HFF-Myc (cell line): ENCODE data around the gene SMCHD1.

Experiments used
- DNase-seq: peaks from one replicate; pipeline ENCODE4 v3.0.0-alpha.2; 2011; ENCODE audit warnings: low read depth; ENCODE audit errors: extremely low read depth
- H3K4me3 ChIP-seq: replicated peaks from 2 replicates; pipeline ENCODE4 v1.5.1; 2011; ENCODE audit warnings: low read depth, mild to moderate bottlenecking, control low read depth, low read length
- TF ChIP-seq, protein P1 (sequence below): IDR thresholded peaks from 2 replicates; pipeline ENCODE4 v1.5.1; 2012; ENCODE audit warnings: mild to moderate bottlenecking, low read depth, low read length, control low read depth; ENCODE audit errors: missing control alignments

The SMCHD1 gene

DNA sequence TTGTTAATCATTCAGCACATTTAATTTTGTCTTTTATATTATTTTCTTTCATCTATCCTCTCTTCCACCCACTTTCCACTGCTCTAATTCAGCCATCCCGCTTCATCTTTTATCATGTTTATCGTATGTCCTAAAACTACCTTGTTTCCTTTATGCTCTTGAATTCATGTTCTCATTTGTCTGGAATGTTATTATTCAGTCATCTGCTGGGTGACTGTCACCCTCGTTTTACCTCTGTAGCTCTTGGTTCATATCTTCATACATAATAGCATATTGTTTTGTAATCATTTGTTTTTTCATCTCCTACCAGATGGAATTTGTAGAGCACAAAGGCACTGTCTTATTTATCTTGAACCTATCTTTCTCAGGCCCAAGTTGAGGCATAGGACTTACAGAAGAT is 37.0 kb downstream of the SMCHD1 start:
- H3K4me3 ChIP-seq, result no peak overlapping the region
- DNase-seq, result no peak
- TF ChIP-seq, protein P1, sequence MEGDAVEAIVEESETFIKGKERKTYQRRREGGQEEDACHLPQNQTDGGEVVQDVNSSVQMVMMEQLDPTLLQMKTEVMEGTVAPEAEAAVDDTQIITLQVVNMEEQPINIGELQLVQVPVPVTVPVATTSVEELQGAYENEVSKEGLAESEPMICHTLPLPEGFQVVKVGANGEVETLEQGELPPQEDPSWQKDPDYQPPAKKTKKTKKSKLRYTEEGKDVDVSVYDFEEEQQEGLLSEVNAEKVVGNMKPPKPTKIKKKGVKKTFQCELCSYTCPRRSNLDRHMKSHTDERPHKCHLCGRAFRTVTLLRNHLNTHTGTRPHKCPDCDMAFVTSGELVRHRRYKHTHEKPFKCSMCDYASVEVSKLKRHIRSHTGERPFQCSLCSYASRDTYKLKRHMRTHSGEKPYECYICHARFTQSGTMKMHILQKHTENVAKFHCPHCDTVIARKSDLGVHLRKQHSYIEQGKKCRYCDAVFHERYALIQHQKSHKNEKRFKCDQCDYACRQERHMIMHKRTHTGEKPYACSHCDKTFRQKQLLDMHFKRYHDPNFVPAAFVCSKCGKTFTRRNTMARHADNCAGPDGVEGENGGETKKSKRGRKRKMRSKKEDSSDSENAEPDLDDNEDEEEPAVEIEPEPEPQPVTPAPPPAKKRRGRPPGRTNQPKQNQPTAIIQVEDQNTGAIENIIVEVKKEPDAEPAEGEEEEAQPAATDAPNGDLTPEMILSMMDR, result no peak

DNA sequence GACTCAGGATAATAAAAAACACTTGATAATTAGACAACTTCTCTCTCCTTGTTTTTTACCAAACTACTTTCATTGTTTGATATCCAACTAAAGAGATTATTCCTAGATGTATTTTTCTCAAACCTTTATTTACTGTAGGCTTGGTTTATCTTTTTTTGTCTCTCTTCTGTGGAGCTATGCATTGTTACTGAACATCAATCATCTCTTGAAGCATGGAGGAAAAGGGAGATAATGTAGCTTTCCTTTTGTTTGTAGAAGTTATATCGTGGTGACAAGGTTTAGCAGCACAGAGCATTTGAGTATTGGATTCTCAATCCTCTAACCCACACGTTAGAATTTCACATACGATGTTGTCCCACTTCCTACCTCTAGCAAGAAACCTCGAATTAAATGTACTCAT is 41.7 kb downstream of the SMCHD1 start:
- TF ChIP-seq, protein P1, result no peak
- no peak overlapping the region for H3K4me3 ChIP-seq
- DNase-seq, result no peak

DNA sequence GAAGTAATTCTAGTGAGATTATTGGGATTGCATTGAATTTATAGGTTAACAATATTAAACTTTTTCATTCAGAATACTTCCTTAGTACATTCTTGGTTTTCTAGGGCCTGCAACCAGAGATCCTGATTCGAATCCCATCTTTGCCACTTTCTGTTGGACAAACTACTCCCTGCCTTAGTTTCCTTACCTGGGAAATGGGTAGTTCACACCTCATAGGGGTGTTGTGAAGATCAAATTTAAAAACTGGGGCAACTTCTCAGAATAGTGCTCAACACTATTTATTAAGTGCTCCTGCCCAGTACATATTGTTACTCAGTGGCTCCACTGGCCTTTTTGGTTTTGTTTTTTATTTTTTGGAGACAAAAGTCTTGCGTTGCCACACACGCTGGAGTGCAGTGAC is 43.5 kb downstream of the SMCHD1 start:
- DNase-seq, result no peak
- H3K4me3 ChIP-seq, result no peak overlapping the region
- TF ChIP-seq, protein P1, result no peak

DNA sequence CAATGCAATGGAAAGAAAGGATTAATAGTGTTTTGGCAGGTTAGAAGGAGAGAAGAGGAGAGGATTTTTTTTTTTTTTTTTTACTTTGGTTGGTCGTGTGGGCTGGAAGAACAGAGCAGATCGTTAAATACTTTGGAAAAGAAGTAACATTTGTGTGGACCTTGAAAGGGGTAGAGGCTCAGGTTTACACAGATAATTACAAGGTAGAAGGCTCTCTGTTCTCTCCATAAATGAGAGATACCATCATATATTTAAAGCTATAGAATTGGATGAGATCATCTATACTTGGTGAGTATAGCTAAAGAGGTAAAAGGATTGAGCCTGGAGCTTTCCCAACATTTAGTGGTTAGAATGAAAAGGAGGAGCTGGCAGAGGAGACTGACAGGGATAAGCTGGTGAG is 49.0 kb downstream of the SMCHD1 start:
- TF ChIP-seq, protein P1, result no peak
- H3K4me3 ChIP-seq, result no peak overlapping the region
- DNase-seq, result no peak

DNA sequence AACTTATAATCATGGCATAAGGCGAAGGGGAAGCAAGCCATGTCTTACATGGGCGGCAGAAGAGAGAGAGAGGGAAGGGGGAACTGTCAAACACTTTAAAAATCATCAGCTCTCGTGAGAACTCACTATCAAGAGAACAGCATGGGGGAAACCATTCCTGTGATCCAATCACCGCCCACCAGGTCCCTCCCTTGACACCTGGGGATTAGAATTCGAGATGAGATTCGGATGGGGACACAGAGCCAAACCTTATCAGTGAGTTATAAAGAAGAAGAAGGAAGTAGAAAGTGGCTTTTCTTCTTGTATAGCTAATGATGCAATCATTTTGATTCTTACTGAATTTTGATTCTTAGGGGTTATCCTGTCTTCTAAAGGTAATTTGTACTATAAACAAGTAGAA is 51.4 kb downstream of the SMCHD1 start:
- TF ChIP-seq, protein P1, result no peak
- no peak for DNase-seq
- H3K4me3 ChIP-seq, result no peak overlapping the region

DNA sequence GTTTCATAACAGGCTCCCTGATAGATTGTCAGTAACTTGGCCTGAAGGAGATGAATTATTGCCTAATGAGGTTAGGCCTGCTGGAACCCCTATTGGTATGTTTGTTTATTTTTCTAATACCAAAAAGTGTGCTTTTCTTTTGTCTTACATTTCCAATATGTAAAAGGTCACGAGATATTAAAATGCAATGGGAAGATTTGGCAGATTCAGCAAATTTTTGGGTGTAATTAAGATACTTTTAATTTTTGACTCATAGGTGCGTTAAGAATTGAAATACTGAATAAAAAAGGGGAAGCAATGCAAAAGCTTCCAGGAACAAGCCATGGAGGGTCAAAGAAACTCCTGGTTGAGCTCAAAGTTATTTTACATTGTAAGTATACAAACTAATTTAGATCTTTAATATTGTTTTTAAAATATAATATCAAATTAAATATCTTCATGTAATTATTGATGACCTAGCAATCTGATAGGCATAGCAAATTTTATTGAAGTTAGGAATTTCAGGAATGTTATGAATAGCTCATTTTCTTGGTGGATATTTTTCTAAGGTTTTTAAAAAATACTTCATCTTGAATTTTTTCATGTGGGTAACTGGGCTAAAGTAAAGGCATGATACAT is 52.1 kb downstream of the SMCHD1 start:
- TF ChIP-seq, protein P1, result no peak
- no peak for DNase-seq
- no peak overlapping the region for H3K4me3 ChIP-seq

DNA sequence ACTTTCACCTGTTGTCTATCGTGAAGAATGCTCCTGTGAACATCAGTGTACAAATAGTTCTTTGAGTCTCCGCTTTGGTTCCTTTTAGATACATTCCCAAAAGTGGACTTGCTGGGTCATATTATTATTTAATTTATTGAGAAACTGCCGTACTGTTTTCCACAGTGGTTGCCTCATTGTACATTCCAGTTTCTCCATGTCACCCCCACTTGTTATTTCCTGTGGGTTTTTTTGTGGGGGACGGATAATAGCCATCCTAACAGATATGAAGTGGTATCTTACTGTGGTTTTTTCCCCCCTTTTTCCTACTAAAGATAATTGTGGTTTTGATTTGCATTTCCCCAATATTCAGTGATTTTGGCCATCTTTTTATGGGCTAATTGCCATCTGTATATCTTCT is 53.8 kb downstream of the SMCHD1 start:
- no peak for DNase-seq
- TF ChIP-seq, protein P1, result no peak
- no peak overlapping the region for H3K4me3 ChIP-seq
